Measurements from ENCODE around the gene CEP63. TPM values are rescaled to one million over a fixed set of nuclear protein-coding genes. Genes with fewer than 3 reads are reported as not detected.

Gene CEP63
- total and polyA plus RNA-seq, 2 of the 8 experiments (the other 6 are each of a cell fraction or from before 2014, with no cell fraction given) = 5.3 to 18.2 TPM

GRCh38 chr3:134527037-134527436, 41.2 kb downstream of the CEP63 start (continued):
- TF ChIP-seq NANOG (IDR thresholded peaks at IDR 0.05; ENCODE audit: insufficient read depth, low read depth, low read length, poor library complexity, severe bottlenecking) = no peak
- no peak for TF ChIP-seq MAFK (IDR thresholded peaks at IDR 0.05; ENCODE audit: low read depth, low read length)
- no peak for TF ChIP-seq SIN3A (conservative IDR thresholded peaks at IDR 0.05 in 1 of 2, IDR thresholded peaks at IDR 0.05 in 1 of 2; ENCODE audit: low read depth in 1 of 2, low read length in 2 of 2)
- TF ChIP-seq SP4 (IDR thresholded peaks at IDR 0.05; ENCODE audit: low read length) = no peak
- no peak for TF ChIP-seq PHF8 (conservative IDR thresholded peaks at IDR 0.05; ENCODE audit: low read depth, low read length)
- TF ChIP-seq TCF12 (IDR thresholded peaks at IDR 0.05; ENCODE audit: low read depth, low read length) = no peak
- TF ChIP-seq SIRT6 (IDR thresholded peaks at IDR 0.05; ENCODE audit: low read length) = no peak

All from H1 (cell line).